Thymus (tissue), 14 donors: Measurements from ENCODE around the gene SRXN1. TPM values are rescaled to one million over a fixed set of nuclear protein-coding genes. Genes with fewer than 3 reads are reported as not detected.

Experiments used
- DNase-seq, 9 donors: peaks; one replicate each; pipeline ENCODE4 v3.0.0-alpha.2; 2013; ENCODE audit warnings: low spot score in 9 of 9, low read depth in 6 of 9, missing footprints in 1 of 9
- H3K27ac ChIP-seq, 2 donors: one replicate each; pipeline ENCODE4 v1.5.1; 2013; ENCODE audit warnings: control low read depth in 1 of 2, low read depth in 1 of 2, low read length in 1 of 2, mild to moderate bottlenecking in 1 of 2, moderate library complexity in 1 of 2
- H3K27me3 ChIP-seq, 2 donors: one replicate each; pipeline ENCODE4 v1.5.1; 2013; ENCODE audit warnings: low read length in 1 of 2; ENCODE audit not compliant: control insufficient read depth in 2 of 2, insufficient read depth in 1 of 2
- H3K36me3 ChIP-seq, 2 donors: one replicate each; pipeline ENCODE4 v1.5.1; 2013; ENCODE audit warnings: low read length in 1 of 2, mild to moderate bottlenecking in 1 of 2, moderate library complexity in 1 of 2; ENCODE audit not compliant: control insufficient read depth in 2 of 2, insufficient read depth in 2 of 2
- H3K4me1 ChIP-seq, 2 donors: one replicate each; pipeline ENCODE4 v1.5.1; 2013; ENCODE audit warnings: low read length in 2 of 2; ENCODE audit not compliant: control insufficient read depth in 2 of 2, insufficient read depth in 2 of 2
- H3K4me3 ChIP-seq, 2 donors: one replicate each; pipeline ENCODE4 v1.5.1; 2013; ENCODE audit warnings: low read length in 2 of 2, control low read depth in 1 of 2, mild to moderate bottlenecking in 1 of 2
- H3K9me3 ChIP-seq, 2 donors: one replicate each; pipeline ENCODE4 v1.5.1; 2013; ENCODE audit warnings: low read length in 1 of 2, mild to moderate bottlenecking in 1 of 2; ENCODE audit not compliant: control insufficient read depth in 2 of 2, insufficient read depth in 1 of 2
- WGBS: extraction: QIAGEN DNeasy Blood & Tissue Kit; methylation state at CpG from one replicate; pipeline ENCODE4 v1.1.7; 2013; 5-methylcytosine and 5-hydroxymethylcytosine counted together
- long read RNA-seq, 10 donors: transcript quantifications; one replicate each; lab custom pipeline, GENCODE V29; 2026
- polyA plus RNA-seq: library from polyadenylated mRNA; stranded (reverse); fragments of 200-250 nt; gene quantifications from one replicate; pipeline ENCODE4 v1.2.3, GENCODE V29; 2013
- total RNA-seq: library from RNA; stranded (reverse); fragments of 120-200 nt; gene quantifications from one replicate; pipeline ENCODE4 v1.2.4, GENCODE V29; 2013
- donor health status: healthy.

The SRXN1 gene
- total RNA-seq (3.5 TPM), polyA plus RNA-seq (10.8 TPM)
- long read RNA-seq, donor 1, partial matches to known transcripts, result 0 of 1 reads
- long read RNA-seq, donor 1, other reads (novel, unspliced or antisense), result 0 of 1 reads
- long read RNA-seq, donor 2, transcript SRXN1-201 (2 exons, 2,698 nt), result major isoform, 6 of 6 reads
- long read RNA-seq, donor 2, partial matches to known transcripts, result 0 of 6 reads
- long read RNA-seq, donor 2, other reads (novel, unspliced or antisense), result 0 of 6 reads
- long read RNA-seq, donor 3, partial matches to known transcripts, result 0 of 3 reads
- long read RNA-seq, donor 3, other reads (novel, unspliced or antisense), result 0 of 3 reads
- long read RNA-seq, donor 4, partial matches to known transcripts, result 0 of 2 reads
- long read RNA-seq, donor 4, other reads (novel, unspliced or antisense), result 0 of 2 reads
- long read RNA-seq, donor 5, transcript SRXN1-201 (2 exons, 2,698 nt), result major isoform, 5 of 5 reads
- long read RNA-seq, donor 5, partial matches to known transcripts, result 0 of 5 reads
- long read RNA-seq, donor 5, other reads (novel, unspliced or antisense), result 0 of 5 reads
- long read RNA-seq, donor 6, partial matches to known transcripts, result 0 of 1 reads
- long read RNA-seq, donor 6, other reads (novel, unspliced or antisense), result 0 of 1 reads
- long read RNA-seq, donor 7, partial matches to known transcripts, result 0 of 2 reads
- long read RNA-seq, donor 7, other reads (novel, unspliced or antisense), result 0 of 2 reads
- long read RNA-seq, donor 8, transcript SRXN1-201 (2 exons, 2,698 nt), result major isoform, 5 of 5 reads
- long read RNA-seq, donor 8, partial matches to known transcripts, result 0 of 5 reads
- long read RNA-seq, donor 8, other reads (novel, unspliced or antisense), result 0 of 5 reads
- long read RNA-seq, donor 9, result 0 reads
- long read RNA-seq, donor 10, transcript SRXN1-201 (2 exons, 2,698 nt), result major isoform, 5 of 5 reads
- long read RNA-seq, donor 10, partial matches to known transcripts, result 0 of 5 reads
- long read RNA-seq, donor 10, other reads (novel, unspliced or antisense), result 0 of 5 reads

DNA sequence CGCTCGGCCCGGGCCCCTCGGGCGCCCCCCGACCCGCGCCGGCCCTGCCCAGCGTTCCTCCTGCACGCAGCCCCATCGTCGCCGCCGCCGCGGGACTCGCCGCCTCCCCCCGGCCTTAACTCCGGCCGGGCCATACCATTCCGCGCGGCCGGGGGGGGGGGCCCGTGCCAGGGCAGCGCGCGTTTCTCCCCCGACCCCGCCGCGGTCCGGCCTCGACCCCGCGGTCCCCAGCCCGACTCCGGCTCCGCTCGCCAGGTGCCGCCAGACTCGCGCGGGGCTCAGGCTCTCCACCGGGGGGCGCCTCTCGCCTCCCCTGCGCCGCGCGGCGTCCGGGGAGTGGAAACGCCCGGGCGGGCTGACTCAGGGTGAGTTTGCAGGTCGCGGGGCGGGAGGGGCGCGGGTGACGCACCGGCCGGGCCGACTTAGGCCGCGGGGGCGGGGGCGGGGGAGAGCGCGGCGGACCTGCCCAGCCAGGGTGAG lies at the start of gene SRXN1:
Gene SRXN1 (minus strand): TSS at position 91 of the 480 bp plus-strand sequence. CDS start 15 bp downstream, at position 76.
- peaks cover 29 to 48% of the 10 kb centered on the region in 2 donors for H3K27me3 ChIP-seq
- peaks cover 0 to 4% of the 10 kb centered on the region in 2 donors for H3K4me1 ChIP-seq
- peak within 1 kb of the TSS; percentile 22 to 46 for H3K4me3 ChIP-seq
- 1% methylated on average over 74 of the region's 74 CpGs for WGBS
- DNase-seq, result peak in 4 of 9 donors; percentile 15 to 55 (median 30)
- peak within 1 kb of the TSS in 1 of 2 donors; percentile 68 for H3K27ac ChIP-seq
- H3K36me3 ChIP-seq, result no peaks in the 10 kb centered on the region
- H3K9me3 ChIP-seq, result no peaks in the 10 kb centered on the region

DNA sequence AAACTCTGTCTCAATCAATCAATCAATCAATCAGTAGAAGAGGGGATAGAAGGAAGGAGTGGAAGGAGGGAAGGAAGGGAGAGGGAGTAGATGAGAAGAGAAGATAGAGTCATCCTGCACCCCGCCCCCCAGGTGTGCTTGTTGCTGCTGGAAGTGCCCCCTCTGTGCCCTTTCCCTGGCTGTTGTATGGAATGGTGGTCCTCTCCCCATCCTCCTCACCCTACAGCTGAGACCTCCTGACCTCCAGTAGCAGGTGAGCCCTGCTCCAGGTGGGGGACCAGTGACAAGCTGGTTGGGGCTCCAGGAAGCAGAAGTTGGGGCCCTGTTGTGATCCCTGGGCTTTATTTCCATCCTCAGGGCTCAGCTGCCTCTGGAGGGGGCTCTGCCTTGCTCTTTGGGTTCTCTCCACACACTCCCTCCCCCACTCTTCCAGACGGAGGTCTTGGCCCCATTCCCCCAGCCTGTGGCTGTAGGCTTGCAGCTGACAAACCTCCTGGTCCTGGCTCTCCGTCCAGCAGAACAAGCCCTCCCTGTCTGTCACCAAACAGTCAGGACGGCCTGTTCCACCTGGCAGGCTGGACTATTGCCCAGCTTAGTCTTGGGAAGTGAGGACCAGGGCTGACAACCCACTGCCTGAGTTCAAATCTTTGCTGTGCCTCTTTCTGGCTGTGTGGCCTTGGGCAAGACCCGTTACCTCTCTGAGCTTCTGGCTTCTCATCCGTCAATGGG lies 48.6 kb upstream of the SRXN1 start:
- H3K36me3 ChIP-seq, result no peaks in the 10 kb centered on the region
- DNase-seq, result no peak
- H3K4me3 ChIP-seq, result no peak overlapping the region
- no peaks in the 10 kb centered on the region for H3K27me3 ChIP-seq
- no peak overlapping the region for H3K27ac ChIP-seq
- no peaks in the 10 kb centered on the region for H3K9me3 ChIP-seq
- no peaks in the 10 kb centered on the region for H3K4me1 ChIP-seq
- WGBS, result 83% methylated on average over 6 of the region's 6 CpGs

- H3K36me3 ChIP-seq, result no peaks in the 10 kb centered on the region
- no peaks in the 10 kb centered on the region for H3K27me3 ChIP-seq
- no peak overlapping the region for H3K4me3 ChIP-seq
- DNase-seq, result no peak
- 86% methylated on average over 10 of the region's 10 CpGs for WGBS
- no peaks in the 10 kb centered on the region for H3K9me3 ChIP-seq
- no peaks in the 10 kb centered on the region for H3K4me1 ChIP-seq
- no peak overlapping the region for H3K27ac ChIP-seq
These were observed 46.9 kb upstream of the SRXN1 start for GRCh38 chr20:699811-700338.

DNA sequence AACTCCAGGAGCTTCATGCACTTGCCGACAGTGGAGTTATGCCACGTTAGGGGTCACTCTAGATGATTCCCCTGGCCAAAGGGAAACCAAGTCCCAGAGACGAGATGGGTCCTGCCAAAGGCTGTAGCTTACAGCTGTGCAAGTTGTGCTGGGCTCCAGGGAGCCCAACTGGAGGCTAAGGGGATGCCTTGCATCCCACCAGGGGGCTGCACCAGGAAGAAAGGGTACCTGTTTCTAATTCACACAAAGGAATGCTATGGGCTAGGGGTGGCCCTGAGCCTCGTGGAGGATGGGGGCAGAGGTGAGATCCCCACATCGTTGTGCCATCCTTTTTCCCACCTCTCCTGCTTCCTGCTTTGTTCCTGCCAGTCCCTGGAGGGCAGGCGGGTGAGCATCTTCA lies 46.3 kb upstream of the SRXN1 start:
- no peaks in the 10 kb centered on the region for H3K4me1 ChIP-seq
- H3K36me3 ChIP-seq, result no peaks in the 10 kb centered on the region
- H3K27me3 ChIP-seq, result no peaks in the 10 kb centered on the region
- H3K27ac ChIP-seq, result no peak overlapping the region
- no peak overlapping the region for H3K4me3 ChIP-seq
- 80% methylated on average over 6 of the region's 6 CpGs for WGBS
- DNase-seq, result no peak
- no peaks in the 10 kb centered on the region for H3K9me3 ChIP-seq

DNA sequence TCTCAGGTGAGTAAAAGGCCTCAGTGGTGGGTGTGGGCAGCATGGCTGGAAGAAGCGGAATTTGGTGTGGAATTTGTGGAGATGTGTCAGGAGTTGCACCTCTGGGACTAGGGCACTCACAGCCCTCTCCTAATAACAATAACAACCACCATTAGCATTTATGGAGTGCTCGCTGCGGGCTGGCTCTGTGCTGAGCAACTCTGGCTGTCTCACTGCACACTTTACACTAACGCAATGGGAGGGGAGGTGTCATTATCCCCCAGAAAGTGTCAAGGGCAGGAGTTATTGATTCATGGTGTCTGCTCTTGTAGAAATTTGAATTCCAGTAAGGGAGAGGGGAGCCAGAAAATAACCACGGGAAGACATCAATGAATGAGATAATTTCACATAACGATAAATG lies 45.3 kb upstream of the SRXN1 start:
- no peaks in the 10 kb centered on the region for H3K27me3 ChIP-seq
- no peaks in the 10 kb centered on the region for H3K36me3 ChIP-seq
- no peaks in the 10 kb centered on the region for H3K9me3 ChIP-seq
- WGBS, result 94% methylated on average over 6 of the region's 6 CpGs
- DNase-seq, result no peak
- no peak overlapping the region for H3K4me3 ChIP-seq
- no peaks in the 10 kb centered on the region for H3K4me1 ChIP-seq
- H3K27ac ChIP-seq, result no peak overlapping the region

DNA sequence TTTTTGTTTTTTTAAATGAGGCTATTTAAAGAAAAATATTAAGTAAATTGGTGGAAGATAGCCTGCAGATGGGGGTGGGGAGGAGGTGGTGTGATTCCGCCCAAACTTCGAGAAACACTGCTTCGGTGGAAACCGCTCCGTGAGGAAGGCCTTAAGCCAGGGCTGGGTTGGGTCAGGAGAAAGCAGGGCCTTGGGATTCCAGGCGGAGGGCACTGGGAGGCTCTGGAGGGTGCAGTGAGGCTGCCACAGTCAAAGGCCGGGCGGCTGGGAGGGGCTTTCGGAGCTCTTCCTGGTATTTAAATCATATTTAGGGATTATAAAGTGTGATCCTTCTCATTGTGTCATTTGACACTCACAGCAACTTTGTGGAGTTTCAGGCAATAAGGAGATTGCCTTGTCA lies 44.8 kb upstream of the SRXN1 start:
- no peaks in the 10 kb centered on the region for H3K4me1 ChIP-seq
- no peak for DNase-seq
- no peaks in the 10 kb centered on the region for H3K9me3 ChIP-seq
- no peak overlapping the region for H3K4me3 ChIP-seq
- H3K27ac ChIP-seq, result no peak overlapping the region
- H3K36me3 ChIP-seq, result no peaks in the 10 kb centered on the region
- H3K27me3 ChIP-seq, result no peaks in the 10 kb centered on the region
- WGBS, result 93% methylated on average over 9 of the region's 9 CpGs

GRCh38 chr20:695165-695866 lies 42.3 kb upstream of the SRXN1 start:
- WGBS, result 87% methylated on average over 2 of the region's 2 CpGs
- H3K4me1 ChIP-seq, result no peaks in the 10 kb centered on the region
- H3K27ac ChIP-seq, result no peak overlapping the region
- no peak for DNase-seq
- no peaks in the 10 kb centered on the region for H3K36me3 ChIP-seq
- no peaks in the 10 kb centered on the region for H3K27me3 ChIP-seq
- H3K9me3 ChIP-seq, result no peaks in the 10 kb centered on the region
- no peak overlapping the region for H3K4me3 ChIP-seq

GRCh38 chr20:694496-694895 lies 41.5 kb upstream of the SRXN1 start:
- Histone ChIP-seq H3K36me3 (no peaks in the 10 kb centered on the region), H3K4me1 (no peaks in the 10 kb centered on the region), H3K27ac (no peak overlapping the region), H3K27me3 (no peaks in the 10 kb centered on the region), H3K4me3 (no peak overlapping the region), H3K9me3 (no peaks in the 10 kb centered on the region)
- WGBS, result 83% methylated on average over 4 of the region's 4 CpGs
- no peak for DNase-seq
